HG03103 (cell line): ENCODE measurements around the gene PPP2R5B.

ENCODE experiments used
- ATAC-seq: cut with Tn5 transposase; IDR thresholded peaks from one replicate; pipeline ENCODE4 v1.9.1; 2021; ENCODE audit warnings: low read depth; ENCODE audit not compliant: unreplicated experiment

Gene PPP2R5B

GRCh38 chr11:64888729-64889511 is 35.6 kb upstream of the PPP2R5B start:
- no peak for ATAC-seq

GRCh38 chr11:64890522-64890939 is 34.0 kb upstream of the PPP2R5B start:
- no peak for ATAC-seq

- no peak for ATAC-seq
Observed at GRCh38 chr11:64891215-64891848, 33.2 kb upstream of the PPP2R5B start.

- ATAC-seq, result no peak
Observed at GRCh38 chr11:64891880-64892279, 32.6 kb upstream of the PPP2R5B start.

GRCh38 chr11:64892411-64892831 is 32.1 kb upstream of the PPP2R5B start:
- no peak for ATAC-seq

GRCh38 chr11:64892838-64893193 is 31.7 kb upstream of the PPP2R5B start:
- ATAC-seq, result no peak

- no peak for ATAC-seq
Observed at GRCh38 chr11:64893194-64894069, 31.1 kb upstream of the PPP2R5B start.

GRCh38 chr11:64894070-64894811 is 30.2 kb upstream of the PPP2R5B start:
- no peak for ATAC-seq

- no peak for ATAC-seq
Observed at GRCh38 chr11:64894812-64895452, 29.6 kb upstream of the PPP2R5B start.

- no peak for ATAC-seq
Observed at GRCh38 chr11:64896448-64897022, 28.0 kb upstream of the PPP2R5B start.

- no peak for ATAC-seq
Observed at GRCh38 chr11:64897381-64898075, 27.0 kb upstream of the PPP2R5B start.

- no peak for ATAC-seq
Observed at GRCh38 chr11:64898076-64898445, 26.4 kb upstream of the PPP2R5B start.

- no peak for ATAC-seq
Observed at GRCh38 chr11:64898541-64898940, 25.9 kb upstream of the PPP2R5B start.

- no peak for ATAC-seq
Observed at GRCh38 chr11:64900263-64900678, 24.2 kb upstream of the PPP2R5B start.

- ATAC-seq, result no peak
Observed at GRCh38 chr11:64900774-64901173, 23.7 kb upstream of the PPP2R5B start.

- ATAC-seq, result no peak
Observed at GRCh38 chr11:64902102-64902900, 22.2 kb upstream of the PPP2R5B start.

- ATAC-seq, result no peak
Observed at GRCh38 chr11:64903291-64903833, 21.1 kb upstream of the PPP2R5B start.
